ENCODE results near the gene MAP7D3.
"Not testable (repeated sequence)": the region's sequence is repeated elsewhere in the genome, so short reads cannot be mapped to it uniquely, and the experiment has no call there.

MAP7D3 gene

GRCh38 chrX:136171420-136171819 is 79.8 kb downstream of the MAP7D3 start:
- DNase-seq: no peak

GRCh38 chrX:136170139-136170800 is 80.9 kb downstream of the MAP7D3 start:
- no peak for DNase-seq

- no peak for DNase-seq
Measured at GRCh38 chrX:136168929-136169735, 82.1 kb downstream of the MAP7D3 start.

DNA sequence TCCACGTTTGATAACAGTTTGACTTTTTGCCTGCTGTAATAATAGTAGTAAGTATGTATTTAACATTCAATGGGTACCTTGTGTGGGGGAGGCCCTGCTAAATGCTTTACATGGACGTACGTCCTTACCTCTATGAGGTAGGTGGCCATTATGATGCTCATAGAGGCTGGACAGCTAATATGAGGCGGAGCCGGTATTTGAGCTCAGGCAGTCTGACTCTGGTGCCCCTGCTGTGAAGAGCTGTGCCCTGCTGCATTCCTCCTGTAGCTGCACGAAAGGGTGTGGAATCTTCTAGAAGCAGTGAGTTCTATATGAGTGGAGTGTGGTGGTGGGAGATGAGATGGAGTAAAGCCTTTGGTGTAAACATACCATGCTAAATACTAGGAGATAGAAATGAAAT is 83.2 kb downstream of the MAP7D3 start:
- DNase-seq: not testable (repeated sequence)

GRCh38 chrX:136166221-136166855 is 84.9 kb downstream of the MAP7D3 start:
- DNase-seq: no peak

DNA sequence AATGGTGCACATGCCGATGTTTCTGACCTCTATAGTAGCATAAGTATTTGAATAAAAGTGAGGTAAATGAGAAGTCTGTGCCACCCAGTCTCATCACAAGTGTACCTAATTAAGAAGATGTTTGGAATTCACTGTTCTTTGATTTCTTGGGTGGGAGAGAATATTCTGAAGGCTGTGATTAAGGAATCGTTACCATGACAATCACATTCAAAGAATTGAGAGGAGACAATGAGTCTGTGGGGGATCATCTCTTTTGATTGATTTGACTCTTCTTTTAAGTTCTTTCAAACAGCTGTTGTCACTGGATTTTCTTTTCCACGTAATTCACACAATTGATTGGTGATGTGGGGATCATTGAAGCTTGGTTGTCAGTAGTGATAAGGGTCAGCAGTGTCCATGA is 85.8 kb downstream of the MAP7D3 start:
- no peak for DNase-seq

GRCh38 chrX:136163689-136164088 is 87.5 kb downstream of the MAP7D3 start:
- no peak for DNase-seq

All from activated T-cell treated with anti-CD3 and anti-CD28 coated beads, Interleukin-2, amount 50 U/mL, for 1 hour (primary cell).